Esophagus muscularis mucosa (tissue), 4 donors: ENCODE data around the gene LDB3. TPM values are rescaled to one million over a fixed set of nuclear protein-coding genes. Genes with fewer than 3 reads are reported as not detected.

Source experiments
- DNase-seq: peaks from one replicate; pipeline ENCODE4 v3.0.0-alpha.2; 2017; ENCODE audit errors: extremely low spot score
- H3K27ac ChIP-seq, 4 donors: fragments of 200-600 bp; sonication (generic); replicated peaks in 1 of 4; 1 replicate in 3 of 4; 2 replicates in 1 of 4; pipeline ENCODE4 v1.5.1; 2016 to 2019; ENCODE audit warnings: mild to moderate bottlenecking in 1 of 4
- H3K27me3 ChIP-seq, 4 donors: fragments of 200-600 bp; sonication (generic); one replicate each; pipeline versions ENCODE4 v1.5.1 to v1.6.0; 2016 to 2019
- H3K36me3 ChIP-seq, 4 donors: fragments of 200-600 bp; sonication (generic); one replicate each; pipeline ENCODE4 v1.5.1; 2016 to 2019
- H3K4me1 ChIP-seq, 4 donors: fragments of 200-600 bp; sonication (generic); one replicate each; pipeline ENCODE4 v1.5.1; 2016 to 2019
- H3K4me3 ChIP-seq, 4 donors: fragments of 200-600 bp; sonication (generic); 1 replicate in 2 of 4; 2 replicates in 2 of 4; pipeline ENCODE4 v1.5.1; 2016 to 2019; ENCODE audit warnings: mild to moderate bottlenecking in 4 of 4, moderate library complexity in 1 of 4
- H3K9me3 ChIP-seq, 4 donors: fragments of 200-600 bp; sonication (generic); 1 replicate in 3 of 4; 2 replicates in 1 of 4; pipeline ENCODE4 v1.5.1; 2016 to 2019
- EP300 ChIP-seq: sonication (generic); formaldehyde crosslinking; IDR thresholded peaks from one replicate; pipeline ENCODE4 v1.6.1; 2017; ENCODE audit warnings: antibody characterized with exemption
- POLR2A ChIP-seq: fragments of 450-650 bp; IDR thresholded peaks from one replicate; pipeline ENCODE4 v1.6.1; 2017; ENCODE audit warnings: antibody characterized with exemption, moderate library complexity, mild to moderate bottlenecking, low read depth
- POLR2AphosphoS5 ChIP-seq, 2 donors: sonication (generic); formaldehyde crosslinking; IDR thresholded peaks; one replicate each; pipeline ENCODE4 v1.6.1; 2017; ENCODE audit warnings: antibody characterized with exemption in 2 of 2
- WGBS: methylation state at CpG from one replicate; pipeline ENCODE4 v1.1.5; 2018; 5-methylcytosine and 5-hydroxymethylcytosine counted together
- intact Hi-C: fragments of 100-400 bp; cut with DNase I; formaldehyde crosslinking; loops from one replicate; pipeline ENCODE4 v1.15.1; 2023
- total RNA-seq, 4 donors: library from RNA; depleted of rRNA; stranded (reverse); fragments of >200 nt; gene quantifications; one replicate each; pipeline versions ENCODE4 v1.1.0 to v1.2.1, GENCODE V29; 2016
- TF ChIP-seq, protein P1 (sequence below), 3 experiments: fragments of 200-600 bp in 2 of 3; fragments of 450-650 bp in 1 of 3; sonication (generic) in 2 of 3; IDR thresholded peaks; one replicate each; pipeline ENCODE4 v1.5.1; 2017 to 2019; ENCODE audit warnings: antibody characterized with exemption in 3 of 3, mild to moderate bottlenecking in 2 of 3, moderate library complexity in 1 of 3

Gene LDB3
- total RNA-seq, 4 donors from 2014 or later: 12.6 to 42.3 (median 21.6) TPM

DNA sequence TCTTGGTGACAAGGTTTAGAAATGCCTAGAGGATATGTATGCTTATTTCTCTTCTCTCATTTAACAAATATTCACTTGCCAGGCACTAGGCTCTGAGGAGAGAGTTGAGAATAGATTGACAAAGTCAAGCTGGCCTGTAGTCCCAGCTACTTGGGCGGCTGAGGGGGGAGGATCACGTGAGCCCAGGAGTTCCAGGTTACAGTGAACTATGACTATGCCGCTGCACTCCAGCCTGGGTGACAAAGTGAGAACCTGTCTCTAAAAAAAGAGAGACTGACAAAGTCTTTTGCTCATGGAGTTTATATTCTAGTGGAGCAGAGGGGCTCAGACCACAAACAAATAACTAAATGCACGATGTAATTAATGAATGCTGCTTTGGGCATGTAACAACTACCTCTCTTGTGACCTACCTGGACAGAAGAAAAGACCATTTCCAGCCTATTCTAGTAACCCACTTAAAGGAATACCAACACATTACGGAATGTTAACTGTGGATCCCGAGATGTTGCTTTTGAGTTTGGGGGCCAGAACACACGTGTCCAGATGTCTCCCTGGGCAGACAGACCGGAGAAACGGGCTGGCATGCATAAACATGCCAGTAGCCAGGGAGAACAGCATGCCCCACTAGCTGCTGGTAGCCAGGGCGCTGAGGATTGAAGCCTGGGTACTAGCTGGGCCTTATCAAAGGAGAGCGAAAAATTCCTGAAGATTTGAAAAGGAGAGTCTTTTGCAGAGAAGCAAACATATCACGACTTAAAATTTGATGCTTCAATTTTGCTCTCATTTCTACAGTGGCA is 85.5 kb downstream of the LDB3 start:
- intact Hi-C loops: no loop called here
- no peak overlapping the region for H3K4me3 ChIP-seq
- no peaks in the 10 kb centered on the region for H3K9me3 ChIP-seq
- H3K27me3 ChIP-seq: no peaks in the 10 kb centered on the region
- 68% methylated on average over 12 of the region's 12 CpGs for WGBS
- H3K36me3 ChIP-seq: no peaks in the 10 kb centered on the region
- DNase-seq: no peak
- peaks cover 12 to 46% (median 36%) of the 10 kb centered on the region in 4 donors for H3K4me1 ChIP-seq
- peak overlapping the region; percentile 49 to 100 (median 98) for H3K27ac ChIP-seq
- TF ChIP-seq, protein P1, sequence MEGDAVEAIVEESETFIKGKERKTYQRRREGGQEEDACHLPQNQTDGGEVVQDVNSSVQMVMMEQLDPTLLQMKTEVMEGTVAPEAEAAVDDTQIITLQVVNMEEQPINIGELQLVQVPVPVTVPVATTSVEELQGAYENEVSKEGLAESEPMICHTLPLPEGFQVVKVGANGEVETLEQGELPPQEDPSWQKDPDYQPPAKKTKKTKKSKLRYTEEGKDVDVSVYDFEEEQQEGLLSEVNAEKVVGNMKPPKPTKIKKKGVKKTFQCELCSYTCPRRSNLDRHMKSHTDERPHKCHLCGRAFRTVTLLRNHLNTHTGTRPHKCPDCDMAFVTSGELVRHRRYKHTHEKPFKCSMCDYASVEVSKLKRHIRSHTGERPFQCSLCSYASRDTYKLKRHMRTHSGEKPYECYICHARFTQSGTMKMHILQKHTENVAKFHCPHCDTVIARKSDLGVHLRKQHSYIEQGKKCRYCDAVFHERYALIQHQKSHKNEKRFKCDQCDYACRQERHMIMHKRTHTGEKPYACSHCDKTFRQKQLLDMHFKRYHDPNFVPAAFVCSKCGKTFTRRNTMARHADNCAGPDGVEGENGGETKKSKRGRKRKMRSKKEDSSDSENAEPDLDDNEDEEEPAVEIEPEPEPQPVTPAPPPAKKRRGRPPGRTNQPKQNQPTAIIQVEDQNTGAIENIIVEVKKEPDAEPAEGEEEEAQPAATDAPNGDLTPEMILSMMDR (IDR thresholded peaks at IDR 0.05): no peak
- peak; percentile 36 to 45 for TF ChIP-seq POLR2AphosphoS5 (IDR thresholded peaks at IDR 0.05)

DNA sequence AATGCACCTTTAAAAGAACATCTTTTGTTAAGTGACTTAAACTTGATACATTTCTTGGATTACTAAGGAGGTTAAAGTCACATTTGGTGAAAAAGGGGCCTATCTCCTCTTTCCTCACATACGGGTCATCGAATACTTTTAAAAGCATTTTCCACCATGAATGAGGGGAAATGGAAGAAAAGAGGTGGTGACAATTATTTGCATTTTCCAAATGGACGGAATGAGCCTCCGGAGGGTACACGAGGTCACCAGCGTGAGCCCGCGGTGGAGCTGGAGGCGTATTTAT is 87.1 kb downstream of the LDB3 start:
- DNase-seq: no peak
- no peaks in the 10 kb centered on the region for H3K36me3 ChIP-seq
- WGBS: under 1% methylated on average over 9 of the region's 9 CpGs
- H3K4me1 ChIP-seq: peaks cover 21 to 61% (median 50%) of the 10 kb centered on the region in 4 donors
- intact Hi-C loops: loop anchor here (5.0 kb wide), 1 partner anchor 142 kb away; no protein-coding TSS in a partner anchor
- H3K27ac ChIP-seq: peak overlapping the region; percentile 93 to 100 (median 98)
- no peaks in the 10 kb centered on the region for H3K27me3 ChIP-seq
- H3K4me3 ChIP-seq: peak overlapping the region; percentile 70 to 94 (median 84)
- H3K9me3 ChIP-seq: no peaks in the 10 kb centered on the region
- TF ChIP-seq EP300 (peak; percentile 36), POLR2AphosphoS5 (IDR thresholded peaks at IDR 0.05) (no peak)

DNA sequence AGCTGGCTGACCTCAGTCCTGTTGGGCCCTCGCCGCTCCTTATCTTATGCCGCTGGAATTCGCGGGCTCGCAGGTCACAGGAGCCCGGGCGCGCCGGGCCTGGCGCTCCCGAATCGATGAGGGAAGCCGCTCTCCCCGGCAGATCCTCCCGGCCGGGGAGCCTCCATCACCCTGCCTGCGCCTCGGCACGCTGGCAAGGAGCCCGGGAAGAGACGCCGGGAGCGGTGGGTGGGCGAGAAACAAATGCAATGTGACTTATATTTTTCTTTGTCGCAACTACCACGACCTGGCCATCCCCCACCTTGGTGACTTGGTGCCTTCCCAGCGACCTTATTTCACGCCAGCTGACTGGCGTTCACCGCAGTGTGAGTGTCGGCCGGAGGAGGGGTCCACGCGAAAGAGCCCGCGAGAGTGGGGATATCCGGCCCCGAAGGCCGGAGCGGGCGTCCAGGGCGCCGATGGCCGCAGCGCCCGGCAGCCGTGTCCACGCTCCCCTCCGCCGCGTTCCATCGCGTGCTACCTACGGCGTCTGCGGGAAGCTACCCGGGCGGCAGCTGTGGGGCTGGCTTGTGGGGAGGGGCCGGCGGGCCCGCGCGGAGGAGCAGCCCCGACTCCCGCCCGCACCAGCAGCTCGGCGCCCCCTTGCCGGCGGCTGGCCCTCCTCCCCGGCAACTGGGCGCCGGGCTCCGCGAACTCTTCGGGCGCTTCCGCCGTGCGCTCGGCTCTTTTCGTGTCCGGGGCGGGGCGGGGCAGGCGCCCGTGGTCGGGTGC is 87.6 kb downstream of the LDB3 start:
- TF ChIP-seq POLR2A (peak; percentile 87), POLR2AphosphoS5 (IDR thresholded peaks at IDR 0.05) (peak; percentile 80 to 89), EP300 (no peak)
- TF ChIP-seq, protein P1 (IDR thresholded peaks at IDR 0.05): no peak
- Histone ChIP-seq H3K4me3 (peak overlapping the region; percentile 70 to 94 (median 84)), H3K9me3 (no peaks in the 10 kb centered on the region), H3K4me1 (peaks cover 22 to 66% (median 56%) of the 10 kb centered on the region in 4 donors), H3K27me3 (no peaks in the 10 kb centered on the region), H3K27ac (peak overlapping the region; percentile 93 to 100 (median 98)), H3K36me3 (no peaks in the 10 kb centered on the region)
- peak; percentile 93 for DNase-seq
- WGBS: 0% methylated on average over 8 of the region's 89 CpGs
- intact Hi-C loops: loop anchor here (5.0 kb wide), 1 partner anchor 141 kb away; no protein-coding TSS in a partner anchor

DNA sequence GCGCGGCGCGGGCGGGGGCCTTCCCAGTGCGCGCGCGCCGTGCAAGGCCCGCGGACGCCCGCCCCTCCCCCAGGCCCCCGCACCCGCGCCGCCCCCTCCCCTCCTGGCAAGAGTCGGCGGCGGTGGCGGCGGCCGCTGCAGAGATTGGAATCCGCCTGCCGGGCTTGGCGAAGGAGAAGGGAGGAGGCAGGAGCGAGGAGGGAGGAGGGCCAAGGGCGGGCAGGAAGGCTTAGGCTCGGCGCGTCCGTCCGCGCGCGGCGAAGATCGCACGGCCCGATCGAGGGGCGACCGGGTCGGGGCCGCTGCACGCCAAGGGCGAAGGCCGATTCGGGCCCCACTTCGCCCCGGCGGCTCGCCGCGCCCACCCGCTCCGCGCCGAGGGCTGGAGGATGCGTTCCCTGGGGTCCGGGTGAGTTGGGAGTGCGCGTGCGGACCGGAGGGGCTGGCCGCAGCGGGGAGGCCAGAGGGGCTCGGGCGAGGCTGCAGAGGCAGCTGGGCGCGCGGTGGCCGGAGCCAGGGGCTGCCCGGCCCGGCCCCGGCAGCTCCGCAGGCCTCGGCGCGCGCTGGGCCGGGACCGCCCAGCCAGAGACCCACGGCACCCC is 88.3 kb downstream of the LDB3 start, which contains the start of gene BMPR1A:
Gene BMPR1A (plus strand): TSS at position 109 of the 602 bp plus-strand sequence. CDS start 119,400 bp downstream, outside the sequence.
- intact Hi-C loops: loop anchor here (5.0 kb wide), 1 partner anchor 141 kb away; no protein-coding TSS in a partner anchor

More for the DNA sequence above, 88.3 kb downstream of the LDB3 start, which contains the start of gene BMPR1A:
- Histone ChIP-seq H3K27me3 (no peaks in the 10 kb centered on the region), H3K9me3 (no peaks in the 10 kb centered on the region), H3K27ac (peak within 1 kb of the TSS; percentile 93 to 100 (median 98)), H3K36me3 (no peaks in the 10 kb centered on the region), H3K4me1 (peaks cover 29 to 73% (median 63%) of the 10 kb centered on the region in 4 donors), H3K4me3 (peak within 1 kb of the TSS; percentile 70 to 94 (median 84))
- no CpG with 5 or more reads among the region's 85 CpGs for WGBS
- TF ChIP-seq, protein P1 (IDR thresholded peaks at IDR 0.05): no peak
- peak; percentile 64 to 87 for TF ChIP-seq POLR2AphosphoS5 (IDR thresholded peaks at IDR 0.05)
- TF ChIP-seq POLR2A: peak; percentile 17
- TF ChIP-seq EP300: no peak
- DNase-seq: no peak
